Measurements from ENCODE around the gene CHD2.
"Not testable (repeated sequence)": the region's sequence is repeated elsewhere in the genome, so short reads cannot be mapped to it uniquely, and the experiment has no call there.

Gene CHD2

GRCh38 chr15:93035953-93036810 lies 136.1 kb downstream of the CHD2 start:
- DNase-seq (ENCODE audit: low read depth): peak; percentile 19

GRCh38 chr15:93036951-93037819 lies 137.1 kb downstream of the CHD2 start:
- DNase-seq (ENCODE audit: low read depth): no peak

- DNase-seq (ENCODE audit: low read depth): no peak
These were observed 137.9 kb downstream of the CHD2 start for GRCh38 chr15:93037820-93038705.

- DNase-seq (ENCODE audit: low read depth): not testable (repeated sequence)
These were observed 139.6 kb downstream of the CHD2 start for GRCh38 chr15:93039562-93040287.

GRCh38 chr15:93040288-93041158 lies 140.4 kb downstream of the CHD2 start:
- no peak for DNase-seq (ENCODE audit: low read depth)

- no peak for DNase-seq (ENCODE audit: low read depth)
These were observed 141.0 kb downstream of the CHD2 start for GRCh38 chr15:93041159-93041547.

- no peak for DNase-seq (ENCODE audit: low read depth)
These were observed 142.1 kb downstream of the CHD2 start for GRCh38 chr15:93042211-93042610.

GRCh38 chr15:93042691-93043378 lies 142.7 kb downstream of the CHD2 start:
- no peak for DNase-seq (ENCODE audit: low read depth)

- no peak for DNase-seq (ENCODE audit: low read depth)
These were observed 143.6 kb downstream of the CHD2 start for GRCh38 chr15:93043621-93044300.

GRCh38 chr15:93044301-93045190 lies 144.4 kb downstream of the CHD2 start:
- DNase-seq (ENCODE audit: low read depth): no peak

GRCh38 chr15:93045191-93045785 lies 145.2 kb downstream of the CHD2 start:
- DNase-seq (ENCODE audit: low read depth): no peak

- DNase-seq (ENCODE audit: low read depth): no peak
These were observed 146.0 kb downstream of the CHD2 start for GRCh38 chr15:93046120-93046519.

- no peak for DNase-seq (ENCODE audit: low read depth)
These were observed 146.6 kb downstream of the CHD2 start for GRCh38 chr15:93046721-93047120.

GRCh38 chr15:93047621-93048425 lies 147.7 kb downstream of the CHD2 start:
- DNase-seq (ENCODE audit: low read depth): no peak

GRCh38 chr15:93048426-93048721 lies 148.2 kb downstream of the CHD2 start:
- DNase-seq (ENCODE audit: low read depth): no peak

- DNase-seq (ENCODE audit: low read depth): no peak
These were observed 148.6 kb downstream of the CHD2 start for GRCh38 chr15:93048759-93049161.

- no peak for DNase-seq (ENCODE audit: low read depth)
These were observed 149.1 kb downstream of the CHD2 start for GRCh38 chr15:93049233-93049632.
